ENCODE results near the gene CSGALNACT2. TPM values are rescaled to one million over a fixed set of nuclear protein-coding genes. Genes with fewer than 3 reads are reported as not detected.

The CSGALNACT2 gene
- total and polyA plus RNA-seq, 9 of the 15 experiments (the other 6 are each of a cell fraction or from before 2014, with no cell fraction given) = 1.4 to 7.3 (median 3.5) TPM

- TF ChIP-seq ZNF280A (IDR thresholded peaks at IDR 0.05; ENCODE audit: low read depth, partially characterized antibody) (no peak), RREB1 (CRISPR knock-in tag; IDR thresholded peaks at IDR 0.05) (no peak), ZNF212 (CRISPR knock-in tag; IDR thresholded peaks at IDR 0.05) (no peak), SPI1 (IDR thresholded peaks at IDR 0.05; ENCODE audit: borderline replicate concordance, low read depth, low read length) (no peak), E2F3 (CRISPR knock-in tag; IDR thresholded peaks at IDR 0.05) (no peak), ZNF764 (CRISPR knock-in tag; IDR thresholded peaks at IDR 0.05; ENCODE audit: low read depth) (no peak), FOXM1 (IDR thresholded peaks at IDR 0.05; ENCODE audit: low read depth) (no peak), FOXM1 (CRISPR knock-in tag; IDR thresholded peaks at IDR 0.05; ENCODE audit: low read depth) (no peak)
Measured at GRCh38 chr10:43155221-43155620, 17.0 kb downstream of the CSGALNACT2 start (continued).
